ENCODE results near the gene TREX2. TPM values are rescaled to one million over a fixed set of nuclear protein-coding genes. Genes with fewer than 3 reads are reported as not detected.

The TREX2 gene
- total and polyA plus RNA-seq, 4 donors: 0.61 to 1.2 (median 0.64) TPM

DNA sequence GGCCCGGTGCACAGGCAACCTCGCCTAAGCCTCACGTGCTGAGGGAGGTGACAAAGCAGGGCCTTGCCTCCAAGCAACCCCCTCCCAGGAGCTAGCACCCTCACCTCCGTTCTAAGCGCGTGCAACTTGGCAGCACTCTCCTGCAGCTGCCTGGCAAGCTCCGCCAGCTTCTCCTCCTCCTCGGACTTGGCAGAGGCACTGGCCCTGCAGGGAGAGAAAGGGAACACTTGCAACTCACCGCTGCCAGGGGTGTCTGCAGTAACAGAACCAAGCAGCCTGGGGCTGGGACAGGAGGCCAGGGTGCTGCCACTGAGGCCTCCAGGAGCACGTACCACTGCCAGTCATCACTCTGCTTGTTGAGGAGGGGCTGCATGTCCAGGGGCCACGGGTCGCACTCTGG, 10.3 kb upstream of the TREX2 start:
- Histone ChIP-seq H3K27ac (ENCODE audit: low read depth in 1 of 2, low read length in 1 of 2) (no peak overlapping the region), H3K9ac (ENCODE audit: insufficient read depth in 1 of 2, low read length in 2 of 2) (no peak overlapping the region), H3K9me3 (ENCODE audit: control insufficient read depth in 4 of 4, insufficient read depth in 3 of 4, low read length in 3 of 4) (peaks cover 0 to 1% (median 0%) of the 10 kb centered on the region in 4 donors), H3K27me3 (ENCODE audit: control insufficient read depth in 3 of 3, insufficient read depth in 3 of 3, low read length in 2 of 3) (no peaks in the 10 kb centered on the region), H3K36me3 (ENCODE audit: control insufficient read depth in 4 of 4, insufficient read depth in 4 of 4, low read length in 4 of 4) (peaks cover 0 to 4% (median 0%) of the 10 kb centered on the region in 4 donors), H3K4me3 (no peak overlapping the region), H3K4me1 (ENCODE audit: control insufficient read depth in 5 of 5, insufficient read depth in 5 of 5, low read length in 5 of 5) (no peaks in the 10 kb centered on the region)
- no peak for ATAC-seq (ENCODE audit: insufficient read depth, low FRiP score)
- WGBS, 2 donors: 87 to 89% methylated on average over 10 to 12 of the region's 12 CpGs
- TF ChIP-seq, protein P1, sequence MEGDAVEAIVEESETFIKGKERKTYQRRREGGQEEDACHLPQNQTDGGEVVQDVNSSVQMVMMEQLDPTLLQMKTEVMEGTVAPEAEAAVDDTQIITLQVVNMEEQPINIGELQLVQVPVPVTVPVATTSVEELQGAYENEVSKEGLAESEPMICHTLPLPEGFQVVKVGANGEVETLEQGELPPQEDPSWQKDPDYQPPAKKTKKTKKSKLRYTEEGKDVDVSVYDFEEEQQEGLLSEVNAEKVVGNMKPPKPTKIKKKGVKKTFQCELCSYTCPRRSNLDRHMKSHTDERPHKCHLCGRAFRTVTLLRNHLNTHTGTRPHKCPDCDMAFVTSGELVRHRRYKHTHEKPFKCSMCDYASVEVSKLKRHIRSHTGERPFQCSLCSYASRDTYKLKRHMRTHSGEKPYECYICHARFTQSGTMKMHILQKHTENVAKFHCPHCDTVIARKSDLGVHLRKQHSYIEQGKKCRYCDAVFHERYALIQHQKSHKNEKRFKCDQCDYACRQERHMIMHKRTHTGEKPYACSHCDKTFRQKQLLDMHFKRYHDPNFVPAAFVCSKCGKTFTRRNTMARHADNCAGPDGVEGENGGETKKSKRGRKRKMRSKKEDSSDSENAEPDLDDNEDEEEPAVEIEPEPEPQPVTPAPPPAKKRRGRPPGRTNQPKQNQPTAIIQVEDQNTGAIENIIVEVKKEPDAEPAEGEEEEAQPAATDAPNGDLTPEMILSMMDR (IDR thresholded peaks at IDR 0.05; ENCODE audit: control extremely low read depth, extremely low read depth): no peak
- DNase-seq: no peak

DNA sequence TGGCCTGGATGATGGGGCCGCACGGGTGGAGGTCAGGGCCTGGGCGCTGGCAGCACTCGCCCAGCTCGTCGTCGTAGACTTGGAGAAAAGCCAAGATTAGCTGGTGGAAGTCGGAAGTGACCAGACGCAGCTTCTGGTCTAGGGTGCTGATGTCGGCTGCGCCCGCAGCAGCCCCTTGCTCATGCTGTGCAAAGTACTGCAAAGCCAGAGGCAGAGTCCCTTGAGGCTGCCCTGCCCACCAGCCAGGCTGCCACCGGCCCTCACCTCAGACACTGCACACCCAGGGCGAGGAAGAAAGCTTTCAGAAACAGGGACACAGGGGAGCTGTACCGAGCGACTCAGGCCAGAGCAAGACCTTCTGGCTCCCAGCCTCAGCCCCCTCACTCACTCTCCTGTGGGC, 9.7 kb upstream of the TREX2 start:
- H3K27ac ChIP-seq (ENCODE audit: low read depth in 1 of 2, low read length in 1 of 2): no peak overlapping the region
- peaks cover 0 to 1% (median 0%) of the 10 kb centered on the region in 4 donors for H3K9me3 ChIP-seq (ENCODE audit: control insufficient read depth in 4 of 4, insufficient read depth in 3 of 4, low read length in 3 of 4)
- DNase-seq (no peak), ATAC-seq (ENCODE audit: insufficient read depth, low FRiP score) (no peak)
- no peak overlapping the region for H3K4me3 ChIP-seq
- TF ChIP-seq, protein P1 (IDR thresholded peaks at IDR 0.05; ENCODE audit: control extremely low read depth, extremely low read depth): no peak
- peaks cover 0 to 4% (median 0%) of the 10 kb centered on the region in 4 donors for H3K36me3 ChIP-seq (ENCODE audit: control insufficient read depth in 4 of 4, insufficient read depth in 4 of 4, low read length in 4 of 4)
- 84 to 88% methylated on average over 16 of the region's 16 CpGs for WGBS, 2 donors
- no peaks in the 10 kb centered on the region for H3K27me3 ChIP-seq (ENCODE audit: control insufficient read depth in 3 of 3, insufficient read depth in 3 of 3, low read length in 2 of 3)
- no peak overlapping the region for H3K9ac ChIP-seq (ENCODE audit: insufficient read depth in 1 of 2, low read length in 2 of 2)
- no peaks in the 10 kb centered on the region for H3K4me1 ChIP-seq (ENCODE audit: control insufficient read depth in 5 of 5, insufficient read depth in 5 of 5, low read length in 5 of 5)

DNA sequence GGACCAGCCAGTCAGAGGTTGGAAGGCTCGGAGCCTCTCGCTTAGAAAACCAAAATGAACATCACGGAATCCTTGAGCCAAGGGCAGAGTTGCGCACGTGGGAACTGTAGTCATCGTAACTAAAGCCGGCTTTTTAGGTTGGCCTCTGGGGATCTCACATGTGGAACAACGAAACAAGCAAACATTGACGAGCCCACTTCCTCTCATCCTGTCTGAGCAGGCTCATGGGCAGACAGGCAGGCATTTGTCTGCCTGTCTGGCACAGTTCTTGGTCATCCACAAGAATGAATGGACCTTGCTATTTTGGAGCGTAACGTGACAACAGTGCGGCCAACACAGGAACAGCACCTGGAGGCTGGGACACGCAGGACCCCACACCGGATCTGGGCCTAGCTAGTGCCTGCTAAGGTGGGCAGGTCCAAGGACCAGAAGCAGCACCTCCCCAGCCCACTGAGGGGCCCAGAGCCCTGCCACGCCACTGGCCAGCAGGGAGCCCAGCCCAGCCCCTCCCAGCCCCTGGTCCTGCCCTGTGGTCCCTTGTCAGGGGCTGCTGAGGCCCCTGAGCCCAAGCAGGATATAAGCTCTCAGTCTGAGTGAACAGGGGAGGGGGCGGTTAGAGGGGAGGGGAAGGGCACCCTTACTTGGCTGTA, 9.2 kb upstream of the TREX2 start:
- TF ChIP-seq, protein P1 (IDR thresholded peaks at IDR 0.05; ENCODE audit: control extremely low read depth, extremely low read depth): no peak
- H3K27ac ChIP-seq (ENCODE audit: low read depth in 1 of 2, low read length in 1 of 2): no peak overlapping the region

DNA sequence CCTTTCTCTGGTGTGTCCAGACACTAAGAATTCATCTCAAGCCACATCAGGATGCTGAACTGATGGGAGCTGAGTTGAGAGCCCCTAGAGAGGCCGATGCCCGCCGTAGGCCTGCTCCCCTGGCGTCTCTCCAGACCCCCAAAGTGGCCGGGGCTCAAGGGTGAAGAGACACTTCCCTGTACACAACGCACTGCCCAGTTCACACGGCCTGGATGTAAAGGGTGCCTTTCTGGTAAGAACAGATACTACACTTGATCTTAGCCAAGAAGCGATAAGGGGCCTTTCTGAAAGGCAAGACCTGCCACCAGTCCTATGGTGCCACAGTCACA, 5.1 kb upstream of the TREX2 start:
- 86 to 98% methylated on average over 8 of the region's 8 CpGs for WGBS, 2 donors
- Histone ChIP-seq H3K27ac (ENCODE audit: low read depth in 1 of 2, low read length in 1 of 2) (no peak overlapping the region), H3K27me3 (ENCODE audit: control insufficient read depth in 3 of 3, insufficient read depth in 3 of 3, low read length in 2 of 3) (no peaks in the 10 kb centered on the region), H3K4me1 (ENCODE audit: control insufficient read depth in 5 of 5, insufficient read depth in 5 of 5, low read length in 5 of 5) (no peaks in the 10 kb centered on the region), H3K9ac (ENCODE audit: insufficient read depth in 1 of 2, low read length in 2 of 2) (no peak overlapping the region), H3K9me3 (ENCODE audit: control insufficient read depth in 4 of 4, insufficient read depth in 3 of 4, low read length in 3 of 4) (peaks cover 0 to 1% (median 0%) of the 10 kb centered on the region in 4 donors), H3K36me3 (ENCODE audit: control insufficient read depth in 4 of 4, insufficient read depth in 4 of 4, low read length in 4 of 4) (peaks cover 0 to 1% (median 0%) of the 10 kb centered on the region in 4 donors), H3K4me3 (no peak overlapping the region)
- no peak for DNase-seq
- no peak for ATAC-seq (ENCODE audit: insufficient read depth, low FRiP score)
- TF ChIP-seq, protein P1 (IDR thresholded peaks at IDR 0.05; ENCODE audit: control extremely low read depth, extremely low read depth): no peak

More for the DNA sequence above, 9.2 kb upstream of the TREX2 start:
- Histone ChIP-seq H3K9ac (ENCODE audit: insufficient read depth in 1 of 2, low read length in 2 of 2) (no peak overlapping the region), H3K4me1 (ENCODE audit: control insufficient read depth in 5 of 5, insufficient read depth in 5 of 5, low read length in 5 of 5) (no peaks in the 10 kb centered on the region), H3K36me3 (ENCODE audit: control insufficient read depth in 4 of 4, insufficient read depth in 4 of 4, low read length in 4 of 4) (peaks cover 0 to 5% (median 0%) of the 10 kb centered on the region in 4 donors), H3K9me3 (ENCODE audit: control insufficient read depth in 4 of 4, insufficient read depth in 3 of 4, low read length in 3 of 4) (peaks cover 0 to 1% (median 0%) of the 10 kb centered on the region in 4 donors), H3K27me3 (ENCODE audit: control insufficient read depth in 3 of 3, insufficient read depth in 3 of 3, low read length in 2 of 3) (no peaks in the 10 kb centered on the region), H3K4me3 (no peak overlapping the region)
- DNase-seq (no peak), ATAC-seq (ENCODE audit: insufficient read depth, low FRiP score) (no peak)
- WGBS, 2 donors: 90 to 97% methylated on average over 16 of the region's 16 CpGs

Data from lung (tissue), 12 donors.